ENCODE measurements around the gene RINL.
"Not testable (repeated sequence)": the region's sequence is repeated elsewhere in the genome, so short reads cannot be mapped to it uniquely, and the experiment has no call there.

RINL gene

GRCh38 chr19:38829203-38829602 is 48.9 kb downstream of the RINL start:
- H3K27me3 ChIP-seq (ENCODE audit: control insufficient read depth, insufficient read depth, low read length); H3K9ac ChIP-seq (ENCODE audit: low read depth, low read length); H3K9me3 ChIP-seq (ENCODE audit: control insufficient read depth, insufficient read depth, low read length); H3K27ac ChIP-seq (ENCODE audit: low read depth, low read length); H3K4me3 ChIP-seq (ENCODE audit: low read depth, low read length): not testable (repeated sequence)
- Histone ChIP-seq H3K4me1 (ENCODE audit: control insufficient read depth, insufficient read depth, low read length) (peaks cover 22% of the 10 kb centered on the region), H3K36me3 (ENCODE audit: control insufficient read depth, insufficient read depth, low read length) (peaks cover 25% of the 10 kb centered on the region)

GRCh38 chr19:38826856-38827551 is 51.1 kb downstream of the RINL start:
- peaks cover 28% of the 10 kb centered on the region for H3K36me3 ChIP-seq (ENCODE audit: control insufficient read depth, insufficient read depth, low read length)
- no peak overlapping the region for H3K9ac ChIP-seq (ENCODE audit: low read depth, low read length)
- H3K27me3 ChIP-seq (ENCODE audit: control insufficient read depth, insufficient read depth, low read length) = no peaks in the 10 kb centered on the region
- H3K4me1 ChIP-seq (ENCODE audit: control insufficient read depth, insufficient read depth, low read length) = peaks cover 24% of the 10 kb centered on the region
- H3K9me3 ChIP-seq (ENCODE audit: control insufficient read depth, insufficient read depth, low read length) = no peaks in the 10 kb centered on the region; the same call in 1 of the 2 replicates
- H3K4me3 ChIP-seq (ENCODE audit: low read depth, low read length) = no peak overlapping the region
- no peak overlapping the region for H3K27ac ChIP-seq (ENCODE audit: low read depth, low read length)

DNA sequence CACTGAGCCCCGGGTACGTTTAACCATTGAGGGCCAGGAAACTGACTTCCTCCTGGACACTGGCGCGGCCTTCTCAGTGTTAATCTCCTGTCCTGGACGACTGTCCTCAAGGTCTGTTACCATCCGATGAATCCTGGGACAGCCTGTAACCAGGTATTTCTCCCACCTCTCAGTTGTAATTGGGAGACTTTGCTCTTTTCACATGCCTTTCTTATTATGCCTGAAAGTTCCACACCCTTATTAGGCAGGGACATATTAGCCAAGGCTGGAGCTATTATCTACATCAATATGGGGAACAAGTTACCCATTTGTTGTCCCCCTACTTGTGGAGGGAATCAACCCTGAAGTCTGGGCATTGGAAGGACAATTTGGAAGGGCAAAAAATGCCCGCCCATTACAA is 52.1 kb downstream of the RINL start:
- not testable (repeated sequence) for H3K27ac ChIP-seq (ENCODE audit: low read depth, low read length)

DNA sequence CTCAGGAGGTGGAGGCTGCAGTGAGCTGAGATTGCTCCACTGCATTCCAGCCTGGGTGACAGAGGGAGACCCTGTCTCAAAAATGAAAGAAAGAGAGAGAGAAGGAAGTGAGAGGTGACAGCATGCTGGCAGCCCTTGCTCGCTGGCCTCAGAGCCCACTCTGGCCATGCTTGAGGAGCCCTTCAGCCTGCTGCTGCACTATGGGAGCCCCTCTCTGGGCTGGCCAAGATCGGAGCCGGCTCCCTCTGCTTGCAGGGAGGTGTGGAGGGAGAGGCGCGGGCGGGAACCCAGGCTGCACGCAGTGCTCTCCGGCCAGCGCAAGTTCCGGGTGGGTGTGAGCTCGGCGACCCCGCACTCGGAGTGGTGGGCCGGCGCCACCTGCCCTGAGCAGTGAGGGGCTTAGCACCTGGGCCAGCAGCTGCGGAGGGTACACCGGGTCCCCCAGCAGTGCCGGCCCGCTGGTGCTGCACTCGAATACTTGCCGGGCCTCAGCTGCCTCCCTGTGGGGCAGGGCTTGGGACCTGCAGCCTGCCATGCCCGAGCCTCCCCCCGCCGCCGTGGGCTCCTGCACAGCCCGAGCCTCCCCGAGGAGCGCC is 56.7 kb downstream of the RINL start:
- H3K4me1 ChIP-seq (ENCODE audit: control insufficient read depth, insufficient read depth, low read length) = peaks cover 20% of the 10 kb centered on the region; the same call in 1 of the 2 replicates
- H3K27me3 ChIP-seq (ENCODE audit: control insufficient read depth, insufficient read depth, low read length); H3K27ac ChIP-seq (ENCODE audit: low read depth, low read length); H3K4me3 ChIP-seq (ENCODE audit: low read depth, low read length); H3K9me3 ChIP-seq (ENCODE audit: control insufficient read depth, insufficient read depth, low read length); H3K9ac ChIP-seq (ENCODE audit: low read depth, low read length): not testable (repeated sequence)
- H3K36me3 ChIP-seq (ENCODE audit: control insufficient read depth, insufficient read depth, low read length) = peaks cover 35% of the 10 kb centered on the region

More for the DNA sequence above, 52.1 kb downstream of the RINL start:
- H3K9me3 ChIP-seq (ENCODE audit: control insufficient read depth, insufficient read depth, low read length); H3K9ac ChIP-seq (ENCODE audit: low read depth, low read length); H3K27me3 ChIP-seq (ENCODE audit: control insufficient read depth, insufficient read depth, low read length); H3K4me3 ChIP-seq (ENCODE audit: low read depth, low read length): not testable (repeated sequence)
- peaks cover 28% of the 10 kb centered on the region for H3K36me3 ChIP-seq (ENCODE audit: control insufficient read depth, insufficient read depth, low read length)
- peaks cover 22% of the 10 kb centered on the region; the same call in 1 of the 2 replicates for H3K4me1 ChIP-seq (ENCODE audit: control insufficient read depth, insufficient read depth, low read length)

DNA sequence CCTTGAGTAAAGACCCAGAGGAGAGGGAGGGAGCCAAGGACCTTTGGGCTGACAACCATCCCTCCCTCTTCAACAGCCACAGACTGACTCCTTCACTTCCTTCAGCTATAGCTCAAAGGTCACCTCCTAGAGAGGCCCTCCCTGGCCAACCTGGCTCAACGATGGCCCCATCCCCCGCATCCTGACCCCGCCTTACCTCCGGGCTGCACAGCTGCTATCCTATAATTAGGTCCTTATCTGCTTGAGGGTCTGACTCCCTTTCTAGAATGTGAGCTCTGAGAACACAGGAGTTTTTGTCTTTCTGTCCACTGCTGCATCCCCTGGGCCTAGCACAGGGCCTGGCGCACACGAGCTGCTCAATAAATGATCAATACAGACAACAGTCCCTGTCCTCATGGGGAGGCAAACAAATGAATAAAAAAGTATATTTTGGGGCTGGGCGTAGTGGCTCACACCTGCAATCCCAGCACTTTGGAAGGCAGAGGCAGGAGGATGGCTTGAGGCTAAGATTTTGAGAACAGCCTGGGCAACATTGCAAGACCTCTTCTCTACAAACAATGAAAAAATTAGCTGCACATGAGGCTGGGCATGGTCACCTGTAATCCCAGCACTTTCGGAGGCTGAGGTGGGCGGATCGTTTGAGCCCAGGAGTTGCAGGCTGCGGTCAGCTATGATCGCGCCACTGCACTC is 58.7 kb downstream of the RINL start:
- H3K36me3 ChIP-seq (ENCODE audit: control insufficient read depth, insufficient read depth, low read length) = peaks cover 46% of the 10 kb centered on the region
- H3K27me3 ChIP-seq (ENCODE audit: control insufficient read depth, insufficient read depth, low read length) = no peaks in the 10 kb centered on the region
- H3K9ac ChIP-seq (ENCODE audit: low read depth, low read length) = no peak overlapping the region
- H3K4me1 ChIP-seq (ENCODE audit: control insufficient read depth, insufficient read depth, low read length) = peaks cover 8% of the 10 kb centered on the region; the same call in 1 of the 2 replicates
- no peaks in the 10 kb centered on the region; the same call in 1 of the 2 replicates for H3K9me3 ChIP-seq (ENCODE audit: control insufficient read depth, insufficient read depth, low read length)
- no peak overlapping the region for H3K4me3 ChIP-seq (ENCODE audit: low read depth, low read length)
- H3K27ac ChIP-seq (ENCODE audit: low read depth, low read length) = no peak overlapping the region
